GM19324 (cell line): ENCODE data around the gene ANKRD36C.
"Not testable (repeated sequence)": the region's sequence is repeated elsewhere in the genome, so short reads cannot be mapped to it uniquely, and the experiment has no call there.

ENCODE experiments used
- ATAC-seq: cut with Tn5 transposase; IDR thresholded peaks from one replicate; pipeline ENCODE4 v1.9.1; 2021; ENCODE audit warnings: mild to moderate bottlenecking, moderate library complexity; ENCODE audit not compliant: unreplicated experiment, low FRiP score

ANKRD36C gene

DNA sequence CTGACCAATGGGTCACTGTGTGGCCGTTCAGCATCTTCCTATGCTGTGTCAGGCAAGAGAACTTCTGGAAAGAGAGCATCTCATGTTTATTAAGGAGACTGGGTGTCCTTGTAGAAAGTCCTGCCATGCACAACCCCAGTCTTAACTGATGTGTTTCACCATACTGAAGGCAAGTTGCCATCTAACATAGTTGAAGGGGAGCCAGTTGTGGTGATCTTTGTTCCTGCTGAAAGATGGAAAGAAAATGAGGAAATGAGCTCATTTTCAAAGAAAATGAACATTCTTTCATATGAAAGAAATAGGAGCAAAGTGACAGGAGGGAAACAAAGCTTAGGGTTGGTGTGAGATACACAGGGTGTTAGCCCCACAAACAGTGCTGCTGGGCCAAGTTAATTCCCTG, 178.3 kb downstream of the ANKRD36C start:
- ATAC-seq: not testable (repeated sequence)

DNA sequence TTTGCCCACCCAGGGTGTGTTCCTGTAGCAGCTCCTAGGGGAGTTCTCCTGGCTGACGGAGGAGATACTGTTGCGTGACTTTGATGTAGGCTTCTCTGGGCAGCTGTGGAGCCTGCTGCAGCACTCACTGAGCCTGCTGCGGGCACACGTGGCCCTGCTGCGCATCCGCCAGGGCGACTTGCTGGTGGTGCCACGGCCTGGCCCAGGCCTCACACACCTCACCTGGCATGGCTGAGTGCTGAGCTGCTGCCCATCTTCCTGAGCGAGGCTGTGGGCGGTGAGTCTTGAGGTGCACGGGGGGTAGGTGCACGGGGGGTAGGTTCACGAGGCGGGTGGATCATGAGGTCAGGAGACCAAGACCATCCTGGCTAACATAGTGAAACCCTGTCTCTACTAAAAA, 191.7 kb downstream of the ANKRD36C start:
- ATAC-seq: no peak

DNA sequence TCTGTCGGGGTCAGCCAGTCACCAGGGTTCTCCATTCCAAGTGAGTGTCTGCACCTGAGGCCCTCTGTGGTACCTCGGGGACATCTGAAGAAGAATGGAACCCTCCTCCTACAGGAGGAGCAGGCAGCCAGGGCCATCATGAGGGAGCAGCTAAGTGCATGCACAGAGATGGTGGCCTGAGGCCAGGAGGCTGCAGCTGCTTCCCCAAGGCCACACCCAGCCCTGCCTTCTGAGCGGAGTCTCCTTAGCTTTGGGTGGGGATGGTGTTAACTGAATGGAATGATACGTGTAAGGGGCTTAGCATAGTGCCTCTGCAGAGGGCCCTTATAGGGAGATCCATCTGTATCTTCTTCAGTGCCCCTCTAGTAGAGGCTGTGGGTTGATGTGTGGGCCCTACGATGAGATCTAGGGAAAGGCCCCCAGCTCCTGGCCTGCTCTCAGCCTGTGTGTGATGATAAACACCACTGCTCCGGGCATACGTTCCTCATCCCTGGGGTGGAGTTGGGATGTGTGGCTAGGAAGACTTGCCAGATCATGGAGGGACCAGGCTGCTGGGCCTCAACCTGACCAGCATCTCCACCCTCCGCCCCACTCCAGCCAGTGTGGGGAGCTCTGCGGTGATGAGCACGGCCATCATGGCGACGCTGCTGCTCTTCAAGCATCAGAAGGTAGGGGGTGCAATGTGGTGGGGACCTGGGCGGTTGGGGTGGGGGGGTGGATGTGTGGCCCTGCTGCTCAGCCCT, 192.3 kb downstream of the ANKRD36C start:
- ATAC-seq: not testable (repeated sequence)

DNA sequence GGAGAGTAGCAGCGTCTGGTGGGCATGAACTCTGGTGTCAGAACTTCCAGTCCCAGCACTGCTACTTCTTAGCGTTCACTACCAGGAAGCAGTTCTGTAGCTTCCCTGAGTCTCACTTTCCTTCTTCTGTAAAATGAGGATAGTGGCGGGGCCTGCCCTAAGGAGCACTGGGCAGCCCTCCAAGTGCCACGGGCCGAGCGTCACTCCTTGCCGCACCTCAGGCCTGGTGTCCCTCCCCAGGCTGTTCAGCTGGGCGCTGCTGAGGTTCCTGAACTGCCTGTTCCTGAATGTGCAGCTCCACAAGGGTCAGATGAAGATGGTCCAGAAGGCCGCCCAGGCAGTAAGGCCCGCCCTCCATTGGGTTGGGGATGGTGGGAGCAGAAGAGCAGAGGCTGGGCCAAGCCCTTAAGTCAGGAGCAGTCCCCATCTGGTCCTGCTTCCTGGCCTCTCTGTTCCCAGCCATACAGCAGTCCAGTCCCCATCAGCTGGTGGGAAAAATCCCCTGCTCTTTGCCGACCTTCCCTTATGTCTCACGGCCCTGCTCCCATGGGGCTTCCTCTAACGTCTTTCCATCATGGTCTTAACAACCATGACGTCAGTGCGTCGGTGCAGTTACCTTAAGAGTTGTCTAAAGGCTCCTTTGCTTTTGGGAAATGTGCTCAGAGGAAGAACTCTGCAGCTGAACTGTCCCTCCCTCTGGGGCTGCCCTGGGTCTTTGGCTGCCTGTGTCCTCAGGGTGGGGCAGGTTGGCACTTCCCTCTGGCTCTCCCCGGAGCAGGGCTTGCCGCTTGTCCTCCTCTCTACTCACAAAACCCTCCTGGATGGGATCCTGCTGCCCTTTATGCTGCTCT, 195.2 kb downstream of the ANKRD36C start:
- not testable (repeated sequence) for ATAC-seq

DNA sequence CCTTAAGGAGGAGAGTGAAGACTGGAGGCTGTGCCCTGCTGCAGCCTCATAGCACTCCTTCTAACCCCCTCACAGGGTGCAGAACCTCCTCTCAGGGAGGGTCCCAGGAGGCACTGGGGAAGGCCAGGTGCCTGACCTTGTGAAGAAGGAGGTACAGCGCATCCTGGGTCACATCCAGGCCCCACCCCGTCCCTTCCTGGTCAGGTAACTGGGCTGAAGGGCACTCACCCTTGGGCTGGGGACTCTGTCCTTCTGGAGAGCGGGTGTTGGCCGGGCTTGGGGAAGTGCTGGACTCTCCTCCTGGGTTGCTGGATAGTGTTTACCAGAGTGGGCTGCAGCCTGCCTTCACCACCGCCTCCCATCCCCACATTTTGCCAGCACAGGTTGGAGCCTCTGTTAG, 197.7 kb downstream of the ANKRD36C start:
- not testable (repeated sequence) for ATAC-seq

DNA sequence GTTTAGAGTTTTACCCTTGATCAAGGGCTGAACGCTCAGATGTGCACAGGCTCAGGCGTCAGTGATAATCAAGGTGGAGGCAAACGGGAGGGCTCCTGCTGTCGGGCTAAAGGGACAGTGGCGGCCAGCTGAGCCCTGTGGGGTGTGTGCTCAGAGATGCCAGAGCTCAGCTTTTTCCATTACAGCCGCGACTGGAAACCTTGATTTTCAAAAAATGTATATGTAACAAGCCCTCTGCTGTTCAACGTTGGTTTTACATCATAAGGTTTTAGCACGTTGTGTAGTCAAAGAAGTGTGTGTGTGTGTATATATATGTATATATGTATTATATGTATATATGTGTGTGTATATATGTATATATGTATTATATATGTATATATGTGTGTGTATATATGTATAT, 201.4 kb downstream of the ANKRD36C start:
- not testable (repeated sequence) for ATAC-seq

DNA sequence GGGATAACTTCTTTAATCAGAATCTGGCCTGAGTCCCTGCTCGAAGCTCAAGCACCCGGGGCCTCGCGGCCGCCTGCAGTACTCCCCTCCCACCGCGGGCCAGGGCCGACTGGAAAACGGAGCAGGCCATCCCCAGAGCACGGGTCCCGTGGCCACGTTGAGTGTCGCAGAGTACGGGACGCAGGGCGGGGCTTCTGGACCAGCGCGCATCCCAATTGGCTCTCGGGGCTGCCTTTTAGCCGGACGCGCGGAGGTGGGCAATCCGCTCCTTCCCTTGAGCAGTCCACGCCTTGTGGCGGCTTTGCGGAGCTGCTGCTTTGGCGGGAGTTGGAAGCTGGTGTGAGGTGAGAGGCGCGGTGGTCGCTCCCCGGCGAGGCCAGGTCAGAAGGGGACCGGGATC, 202.2 kb downstream of the ANKRD36C start:
- ATAC-seq: not testable (repeated sequence)

DNA sequence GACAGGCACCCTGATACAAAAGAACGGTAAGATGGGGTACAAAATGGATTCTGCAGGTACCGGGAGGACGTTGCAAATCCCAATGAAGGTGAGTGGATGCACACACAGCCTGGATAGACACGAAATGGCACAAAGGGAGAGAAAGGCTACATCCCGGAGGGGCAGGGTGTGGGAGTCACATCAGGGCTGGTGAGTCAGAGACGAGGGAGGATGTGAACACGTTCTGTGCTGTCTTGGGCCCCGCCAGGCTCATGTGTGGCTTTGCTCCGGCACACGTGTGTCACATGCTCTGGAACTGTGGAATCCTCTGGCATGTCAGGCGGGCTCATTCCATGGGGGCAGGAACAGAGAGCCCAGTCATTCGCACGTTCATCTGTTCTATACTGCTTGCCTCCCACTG, 203.0 kb downstream of the ANKRD36C start:
- ATAC-seq: not testable (repeated sequence)
